Right forelimb (tissue), 1 donor: ENCODE data around the gene ZBTB48.
"Not testable (repeated sequence)": the region's sequence is repeated elsewhere in the genome, so short reads cannot be mapped to it uniquely, and the experiment has no call there.

Experiments
- DNase-seq: peaks from one replicate; pipeline ENCODE4 v3.0.0-alpha.2; 2018

Gene ZBTB48

GRCh38 chr1:6635910-6636760 lies 56.3 kb downstream of the ZBTB48 start:
- no peak for DNase-seq

DNA sequence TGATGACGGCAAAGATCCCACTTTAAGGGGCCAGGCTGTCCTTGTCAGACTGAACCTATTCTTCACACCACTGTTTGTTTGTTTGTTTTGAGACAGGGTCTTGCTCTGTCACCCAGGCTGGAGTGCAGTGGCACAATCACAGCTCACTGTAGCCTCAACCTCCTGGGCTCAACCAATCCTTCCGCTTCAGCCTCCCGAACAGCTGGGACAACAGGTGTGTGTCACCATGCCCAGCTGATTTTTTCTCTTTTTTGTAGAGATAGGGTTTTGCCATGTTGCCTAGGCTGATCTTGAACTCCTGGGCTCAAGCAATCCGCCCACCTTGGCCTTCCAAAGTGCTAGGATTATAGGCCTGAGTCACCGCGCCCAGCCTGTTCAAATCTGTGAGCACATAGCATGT lies 57.0 kb downstream of the ZBTB48 start:
- DNase-seq = not testable (repeated sequence)

DNA sequence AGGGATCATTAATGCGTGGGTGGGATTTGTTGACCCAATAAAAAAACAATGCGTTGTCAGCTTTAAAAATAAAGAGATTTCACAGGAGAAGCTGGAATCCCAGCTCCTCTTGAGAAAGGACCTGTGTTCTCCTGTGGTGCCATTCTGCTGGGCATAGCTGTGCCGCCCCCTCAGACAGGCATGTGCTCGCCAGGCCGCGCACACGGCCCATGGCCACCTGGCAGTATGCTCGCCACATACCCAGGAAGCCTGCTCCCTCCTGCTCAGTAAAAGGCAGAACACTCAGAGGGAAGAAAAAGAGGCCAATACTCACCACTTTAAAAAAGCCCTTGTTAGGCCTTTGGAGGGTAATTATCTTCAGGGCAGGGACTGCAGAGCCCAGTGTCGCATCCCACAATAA lies 58.0 kb downstream of the ZBTB48 start:
- no peak for DNase-seq

- DNase-seq = peak; percentile 82
Observed at GRCh38 chr1:6638226-6638625, 58.4 kb downstream of the ZBTB48 start.
